Spleen (tissue), 11 donors: ENCODE data around the gene TMEM132C. TPM values are rescaled to one million over a fixed set of nuclear protein-coding genes. Genes with fewer than 3 reads are reported as not detected.

Experiments
- DNase-seq: peaks from one replicate; pipeline ENCODE4 v3.0.0-alpha.2; 2020
- H3K27ac ChIP-seq, 8 donors: fragments of 200-600 bp; sonication (generic) in 7 of 8; 1 replicate in 4 of 8; 2 replicates in 4 of 8; pipeline versions ENCODE4 v1.5.0 to v1.8.0; 2016 to 2021; ENCODE audit warnings: inconsistent platforms in 4 of 8, mild to moderate bottlenecking in 4 of 8, moderate library complexity in 1 of 8
- H3K27me3 ChIP-seq, 7 donors: fragments of 200-600 bp; sonication (generic) in 6 of 7; replicated peaks in 1 of 7; 1 replicate in 4 of 7; 2 replicates in 3 of 7; pipeline versions ENCODE4 v1.5.0 to v1.8.0; 2016 to 2021; ENCODE audit warnings: inconsistent platforms in 3 of 7, mild to moderate bottlenecking in 1 of 7
- H3K36me3 ChIP-seq, 6 donors: fragments of 200-600 bp; sonication (generic) in 5 of 6; 1 replicate in 4 of 6; 2 replicates in 2 of 6; pipeline versions ENCODE4 v1.5.0 to v1.8.0; 2016 to 2021; ENCODE audit warnings: inconsistent platforms in 2 of 6
- H3K4me1 ChIP-seq, 6 donors: fragments of 200-600 bp; sonication (generic) in 5 of 6; 1 replicate in 3 of 6; 2 replicates in 3 of 6; pipeline versions ENCODE4 v1.5.0 to v1.8.0; 2016 to 2021; ENCODE audit warnings: inconsistent platforms in 3 of 6
- H3K4me3 ChIP-seq, 8 donors: fragments of 200-600 bp; sonication (generic) in 7 of 8; 1 replicate in 4 of 8; 2 replicates in 4 of 8; pipeline versions ENCODE4 v1.5.0 to v1.8.0; 2016 to 2021; ENCODE audit warnings: inconsistent platforms in 4 of 8, mild to moderate bottlenecking in 4 of 8, moderate library complexity in 2 of 8
- H3K9me3 ChIP-seq, 8 donors: fragments of 200-600 bp; sonication (generic) in 7 of 8; 1 replicate in 4 of 8; 2 replicates in 4 of 8; pipeline versions ENCODE4 v1.5.0 to v1.8.0; 2016 to 2021; ENCODE audit warnings: inconsistent platforms in 4 of 8
- POLR2A ChIP-seq, 3 donors: fragments of 450-650 bp; IDR thresholded peaks; one replicate each; pipeline ENCODE4 v1.5.1; 2017; ENCODE audit warnings: antibody characterized with exemption in 3 of 3, mild to moderate bottlenecking in 1 of 3
- POLR2AphosphoS5 ChIP-seq, 3 donors: sonication (generic); formaldehyde crosslinking; IDR thresholded peaks; one replicate each; pipeline ENCODE4 v1.5.1; 2017; ENCODE audit warnings: antibody characterized with exemption in 3 of 3
- WGBS, 5 donors: extraction: QIAGEN DNeasy Blood & Tissue Kit in 3 of 5; methylation state at CpG; one replicate each; pipeline versions ENCODE4 v1.1.5 to v1.1.7; 2013 to 2018; 5-methylcytosine and 5-hydroxymethylcytosine counted together
- intact Hi-C: fragments of 100-400 bp; cut with DNase I; formaldehyde crosslinking; loops from one replicate; pipeline ENCODE4 v1.15.0; 2023; ENCODE audit warnings: low total_unique reads
- polyA plus RNA-seq, 3 donors: library from polyadenylated mRNA; stranded (reverse); fragments of 200-250 nt; gene quantifications; one replicate each; pipeline ENCODE4 v1.2.1, GENCODE V29; 2013
- total RNA-seq, 7 donors: library from RNA; depleted of rRNA in 3 of 7; stranded (reverse); fragments of >200 nt in 3 of 7; fragmentation: NEBNext Ultra II Directional in 4 of 7; extraction: Animal tissue kit (Norgen Biotek cat#: 25700) in 4 of 7; gene quantifications; one replicate each; pipeline versions ENCODE4 v1.1.0 to v1.2.1, GENCODE V29; 2016 to 2021
- TF ChIP-seq, protein P1 (sequence below), 11 experiments: fragments of 200-600 bp in 7 of 11; fragments of 450-650 bp in 4 of 11; sonication (generic) in 4 of 11; IDR thresholded peaks in 8 of 11; conservative IDR thresholded peaks in 3 of 11; 1 replicate in 7 of 11; 2 replicates in 4 of 11; pipeline versions ENCODE4 v1.4.0 to v1.8.0; 2016 to 2021; ENCODE audit warnings: antibody characterized with exemption in 11 of 11, inconsistent platforms in 4 of 11, mild to moderate bottlenecking in 1 of 11
- donor health status: healthy with polysubstance abuse.
- donor health status: DM: no; HTN: no; CAD: no; lungs with moderate emphysema.
- donor health status: DM: no; HTN: no; CAD: no.
- donor health status: Bipolar disorder and iron deficiency.
- donor health status: healthy.
- donor health status: DM: no; HTN: no; CAD: no.
- donor health status: DM: yes; HTN: yes; CAD: no.

The TMEM132C gene
- total and polyA plus RNA-seq, 10 donors: 0.08 to 0.83 (median 0.25) TPM; not detected in 4

DNA sequence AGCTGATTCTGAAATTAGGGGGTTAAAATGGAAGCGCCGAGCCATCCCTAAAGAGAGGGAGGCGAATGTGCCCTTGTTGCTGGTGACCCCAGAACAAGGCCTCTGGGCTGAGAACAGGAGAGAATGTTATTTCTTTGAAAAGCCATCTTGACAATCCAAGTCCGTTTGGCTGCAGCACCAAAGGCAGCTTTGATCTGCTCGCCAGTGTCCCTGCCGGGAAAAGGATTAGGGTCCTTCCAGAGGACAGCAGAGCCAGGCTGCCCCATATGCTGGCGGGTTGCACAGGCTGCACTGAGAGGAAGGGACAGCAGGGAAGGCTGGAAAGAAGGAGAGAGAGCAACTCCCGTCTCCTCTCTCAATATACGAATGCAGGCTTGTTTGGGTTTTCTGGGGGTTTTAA lies 141.7 kb downstream of the TMEM132C start:
- TF ChIP-seq POLR2A (IDR thresholded peaks at IDR 0.05) (no peak), POLR2AphosphoS5 (IDR thresholded peaks at IDR 0.05) (no peak)
- TF ChIP-seq, protein P1, sequence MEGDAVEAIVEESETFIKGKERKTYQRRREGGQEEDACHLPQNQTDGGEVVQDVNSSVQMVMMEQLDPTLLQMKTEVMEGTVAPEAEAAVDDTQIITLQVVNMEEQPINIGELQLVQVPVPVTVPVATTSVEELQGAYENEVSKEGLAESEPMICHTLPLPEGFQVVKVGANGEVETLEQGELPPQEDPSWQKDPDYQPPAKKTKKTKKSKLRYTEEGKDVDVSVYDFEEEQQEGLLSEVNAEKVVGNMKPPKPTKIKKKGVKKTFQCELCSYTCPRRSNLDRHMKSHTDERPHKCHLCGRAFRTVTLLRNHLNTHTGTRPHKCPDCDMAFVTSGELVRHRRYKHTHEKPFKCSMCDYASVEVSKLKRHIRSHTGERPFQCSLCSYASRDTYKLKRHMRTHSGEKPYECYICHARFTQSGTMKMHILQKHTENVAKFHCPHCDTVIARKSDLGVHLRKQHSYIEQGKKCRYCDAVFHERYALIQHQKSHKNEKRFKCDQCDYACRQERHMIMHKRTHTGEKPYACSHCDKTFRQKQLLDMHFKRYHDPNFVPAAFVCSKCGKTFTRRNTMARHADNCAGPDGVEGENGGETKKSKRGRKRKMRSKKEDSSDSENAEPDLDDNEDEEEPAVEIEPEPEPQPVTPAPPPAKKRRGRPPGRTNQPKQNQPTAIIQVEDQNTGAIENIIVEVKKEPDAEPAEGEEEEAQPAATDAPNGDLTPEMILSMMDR (IDR thresholded peaks at IDR 0.05 in 8 of 11, conservative IDR thresholded peaks at IDR 0.05 in 3 of 11): no peak
- Histone ChIP-seq H3K9me3 (peaks cover 0 to 12% (median 0%) of the 10 kb centered on the region in 8 donors), H3K36me3 (no peaks in the 10 kb centered on the region), H3K4me3 (no peak overlapping the region), H3K4me1 (no peaks in the 10 kb centered on the region), H3K27ac (no peak overlapping the region), H3K27me3 (no peaks in the 10 kb centered on the region)
- DNase-seq: no peak
- WGBS, 5 donors: 42 to 56% (median 47%) methylated on average over 9 of the region's 9 CpGs
- intact Hi-C loops: no loop called here

DNA sequence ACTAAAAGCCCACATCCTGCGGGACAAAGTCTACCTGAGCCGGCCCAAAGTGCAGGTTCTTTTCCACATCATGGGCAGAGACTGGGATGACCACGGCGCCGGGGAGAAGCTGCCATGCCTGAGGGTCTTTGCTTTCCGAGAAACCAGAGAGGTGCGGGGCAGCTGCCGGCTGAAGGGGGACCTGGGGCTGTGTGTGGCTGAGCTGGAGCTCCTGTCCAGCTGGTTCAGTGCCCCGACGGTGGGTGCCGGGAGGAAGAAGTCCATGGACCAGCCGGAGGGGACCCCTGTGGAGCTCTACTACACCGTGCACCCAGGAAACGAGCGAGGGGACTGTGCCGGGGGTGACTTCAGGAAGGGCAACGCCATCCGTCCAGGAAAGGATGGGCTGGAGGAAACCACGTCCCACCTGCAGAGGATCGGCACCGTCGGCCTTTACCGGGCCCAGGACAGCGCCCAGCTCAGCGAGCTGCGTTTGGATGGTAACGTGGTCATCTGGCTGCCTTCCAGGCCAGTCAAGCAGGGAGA lies 148.1 kb downstream of the TMEM132C start:
- Histone ChIP-seq H3K9me3 (no peaks in the 10 kb centered on the region), H3K27ac (no peak overlapping the region), H3K27me3 (no peaks in the 10 kb centered on the region), H3K4me1 (no peaks in the 10 kb centered on the region), H3K4me3 (no peak overlapping the region), H3K36me3 (no peaks in the 10 kb centered on the region)
- DNase-seq: no peak
- intact Hi-C loops: no loop called here
- WGBS, 5 donors: 90 to 94% (median 92%) methylated on average over 14 to 27 of the region's 27 CpGs
- TF ChIP-seq POLR2AphosphoS5 (IDR thresholded peaks at IDR 0.05) (no peak), POLR2A (IDR thresholded peaks at IDR 0.05) (no peak)
- TF ChIP-seq, protein P1 (IDR thresholded peaks at IDR 0.05 in 8 of 11, conservative IDR thresholded peaks at IDR 0.05 in 3 of 11): no peak

DNA sequence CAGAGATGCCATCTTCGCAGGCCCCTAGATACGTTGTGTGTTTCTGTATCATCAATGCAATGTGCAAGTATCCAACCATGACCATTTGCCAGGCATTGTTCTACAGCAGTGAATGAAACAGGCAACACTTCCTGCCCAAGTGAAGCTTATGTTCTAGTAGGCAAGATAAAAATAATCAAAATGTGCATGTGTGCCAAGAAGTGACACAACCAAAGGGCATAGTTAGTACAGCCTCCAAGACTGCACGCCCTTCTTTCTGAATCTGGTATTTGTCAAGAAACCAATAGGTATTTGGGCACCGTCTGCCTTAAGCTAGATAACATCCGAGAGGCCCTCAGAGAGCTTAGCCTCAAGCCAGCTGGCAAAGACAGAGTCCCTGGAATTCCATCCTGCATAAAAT lies 152.0 kb downstream of the TMEM132C start:
- intact Hi-C loops: no loop called here
- H3K27me3 ChIP-seq: no peaks in the 10 kb centered on the region
- no peak for TF ChIP-seq POLR2AphosphoS5 (IDR thresholded peaks at IDR 0.05)
- no peak for TF ChIP-seq POLR2A (IDR thresholded peaks at IDR 0.05)
- TF ChIP-seq, protein P1 (IDR thresholded peaks at IDR 0.05 in 8 of 11, conservative IDR thresholded peaks at IDR 0.05 in 3 of 11): no peak
- H3K4me1 ChIP-seq: no peaks in the 10 kb centered on the region
- 63 to 76% (median 72%) methylated on average over 5 of the region's 5 CpGs for WGBS, 5 donors
- no peak for DNase-seq
- peaks cover 0 to 8% (median 0%) of the 10 kb centered on the region in 8 donors for H3K9me3 ChIP-seq
- H3K4me3 ChIP-seq: no peak overlapping the region
- H3K36me3 ChIP-seq: no peaks in the 10 kb centered on the region
- H3K27ac ChIP-seq: no peak overlapping the region

DNA sequence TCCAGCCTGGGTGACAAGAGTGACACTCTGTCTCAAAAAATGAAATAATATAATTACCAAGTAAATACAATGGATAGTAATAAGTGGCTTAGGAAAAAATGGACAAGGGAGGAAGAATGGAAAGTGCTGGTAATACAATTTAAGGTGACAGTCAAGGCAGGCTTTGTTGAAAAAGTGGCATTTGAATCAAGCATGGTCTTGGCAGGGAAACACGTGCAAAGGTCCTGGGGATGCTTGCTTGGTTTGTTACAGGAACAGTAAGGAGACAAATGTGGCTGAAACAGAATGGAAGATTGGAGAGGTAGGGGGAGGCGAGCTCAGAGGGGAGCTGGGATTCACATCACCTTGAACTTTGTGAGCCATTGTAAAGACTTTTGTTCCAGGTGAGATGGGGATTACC lies 153.2 kb downstream of the TMEM132C start:
- intact Hi-C loops: no loop called here
- H3K9me3 ChIP-seq: peaks cover 0 to 8% (median 0%) of the 10 kb centered on the region in 8 donors
- H3K27ac ChIP-seq: no peak overlapping the region
- WGBS, 5 donors: 70 to 87% (median 74%) methylated on average over 2 of the region's 2 CpGs
- DNase-seq: no peak
- TF ChIP-seq, protein P1 (IDR thresholded peaks at IDR 0.05 in 8 of 11, conservative IDR thresholded peaks at IDR 0.05 in 3 of 11): no peak
- no peak for TF ChIP-seq POLR2A (IDR thresholded peaks at IDR 0.05)
- TF ChIP-seq POLR2AphosphoS5 (IDR thresholded peaks at IDR 0.05): no peak
- no peak overlapping the region for H3K4me3 ChIP-seq
- H3K27me3 ChIP-seq: no peaks in the 10 kb centered on the region
- H3K4me1 ChIP-seq: no peaks in the 10 kb centered on the region
- no peaks in the 10 kb centered on the region for H3K36me3 ChIP-seq
